ENCODE results near the gene KAT2B. TPM values are rescaled to one million over a fixed set of nuclear protein-coding genes. Genes with fewer than 3 reads are reported as not detected.

Gene KAT2B
- total RNA-seq, 2 donors from 2014 or later: 26.6 to 28.8 TPM

DNA sequence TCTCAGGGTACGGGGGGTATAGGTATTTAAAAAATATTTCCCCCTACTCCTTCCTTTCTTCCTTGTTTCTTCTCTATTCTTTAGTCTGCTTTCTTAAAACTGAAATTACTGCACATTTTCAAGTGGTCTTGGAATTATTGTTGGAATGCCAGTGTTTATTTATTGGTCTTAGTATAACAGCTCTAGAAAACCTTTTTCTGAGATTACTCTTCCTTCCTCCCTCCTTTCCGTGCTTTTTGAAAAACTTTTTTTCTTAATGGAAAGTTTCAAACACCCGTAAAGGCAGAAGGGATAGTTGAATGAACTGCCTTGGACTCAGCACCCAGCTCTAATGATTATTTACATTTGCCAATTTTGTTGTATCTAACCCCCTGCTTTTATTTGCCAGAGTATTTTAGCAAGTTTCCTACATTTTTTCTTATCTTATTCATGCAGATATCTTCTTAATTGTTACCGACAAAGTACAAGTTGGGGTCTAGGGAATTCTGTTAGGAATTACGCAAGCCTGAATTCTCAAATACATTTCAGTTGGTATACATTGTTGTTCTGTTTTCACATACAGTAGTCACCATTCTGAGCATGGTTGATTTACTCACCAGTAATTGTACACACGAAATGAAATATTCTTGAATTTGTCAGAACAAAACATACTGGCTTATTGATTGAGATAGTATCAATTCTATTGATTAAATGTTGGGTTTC is 36.2 kb downstream of the KAT2B start:
- ATAC-seq: no peak
- intact Hi-C loops (cut with DNase I, micrococcal nuclease): no loop called here
- DNase-seq: no peak

DNA sequence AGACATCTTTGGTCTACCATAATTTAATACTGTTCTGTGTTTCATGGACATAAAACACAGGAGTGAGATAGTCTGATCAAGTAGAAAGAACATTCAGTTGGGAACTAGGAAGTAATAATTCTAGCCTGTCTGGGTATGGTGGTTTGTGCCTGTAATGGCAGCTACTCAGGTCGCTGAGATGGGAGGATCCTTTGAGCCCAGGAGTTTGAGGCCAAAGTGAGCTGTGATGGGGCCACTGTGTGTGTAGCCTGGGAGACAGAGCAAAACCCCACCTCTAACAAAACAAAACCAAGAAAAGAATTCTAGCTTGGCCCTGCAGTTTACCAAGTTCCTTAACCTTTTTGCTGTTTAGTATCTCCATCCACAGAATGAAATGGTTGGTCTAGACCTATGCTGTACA is 36.8 kb downstream of the KAT2B start:
- intact Hi-C loops (cut with DNase I, micrococcal nuclease): no loop called here
- no peak for DNase-seq
- no peak for ATAC-seq

- ATAC-seq (no peak), DNase-seq (no peak)
- intact Hi-C loops (cut with DNase I, micrococcal nuclease): no loop called here
Measured at GRCh38 chr3:20078194-20078714, 38.0 kb downstream of the KAT2B start.

DNA sequence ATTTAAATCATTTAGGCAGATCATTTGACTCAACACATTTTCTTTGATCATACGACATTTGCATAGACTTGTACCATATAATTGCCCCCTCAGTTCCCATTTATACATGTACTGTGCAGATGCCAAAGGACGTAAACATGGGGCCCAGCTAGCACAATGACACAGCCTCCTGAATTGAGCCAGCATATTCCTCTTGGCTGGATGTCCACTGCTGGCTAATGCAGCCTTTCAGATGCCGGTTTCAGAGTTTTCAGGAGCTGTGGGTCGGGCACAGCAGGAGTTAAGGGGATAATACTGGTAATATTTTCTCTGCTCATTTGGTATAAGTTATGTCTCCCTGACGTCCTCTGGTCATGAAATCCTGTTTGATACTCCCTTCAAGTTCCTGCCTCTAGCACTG is 39.4 kb downstream of the KAT2B start:
- DNase-seq (no peak), ATAC-seq (no peak)
- intact Hi-C loops (cut with DNase I, micrococcal nuclease): no loop called here

- ATAC-seq: peak; percentile 89
- intact Hi-C loops (cut with DNase I, micrococcal nuclease): no loop called here
- peak; percentile 37 to 59 for DNase-seq
Measured at GRCh38 chr3:20080956-20081554, 40.8 kb downstream of the KAT2B start.

GRCh38 chr3:20083253-20083652 is 43.0 kb downstream of the KAT2B start:
- intact Hi-C loops (cut with DNase I, micrococcal nuclease): no loop called here
- DNase-seq (no peak), ATAC-seq (no peak)

DNA sequence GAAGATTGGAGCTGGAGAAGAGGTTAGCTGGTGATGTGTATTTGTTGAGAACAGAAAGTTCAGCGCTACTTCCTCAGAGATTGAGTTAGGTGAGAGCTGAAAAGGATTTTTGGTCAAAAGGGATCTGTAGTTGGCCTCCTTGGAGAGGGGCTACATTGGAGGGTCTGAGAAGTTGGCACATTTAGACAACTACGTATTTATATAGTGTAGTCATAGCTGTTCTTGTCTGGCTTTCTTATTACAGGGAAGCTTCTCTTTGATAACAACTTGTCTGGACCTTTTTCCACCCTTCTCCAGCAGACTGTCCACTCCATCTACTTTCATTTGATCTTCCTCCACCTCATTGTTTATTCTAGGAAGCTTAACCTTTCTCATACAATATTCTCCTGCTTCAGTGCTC is 43.7 kb downstream of the KAT2B start:
- ATAC-seq (no peak), DNase-seq (no peak)
- intact Hi-C loops (cut with DNase I, micrococcal nuclease): no loop called here

GRCh38 chr3:20091331-20092047 is 51.2 kb downstream of the KAT2B start:
- intact Hi-C loops (cut with DNase I, micrococcal nuclease): no loop called here
- ATAC-seq: no peak
- no peak for DNase-seq

GRCh38 chr3:20095470-20095869 is 55.2 kb downstream of the KAT2B start:
- intact Hi-C loops (cut with DNase I, micrococcal nuclease): no loop called here
- no peak for DNase-seq
- no peak for ATAC-seq

- DNase-seq (no peak), ATAC-seq (no peak)
- intact Hi-C loops (cut with DNase I, micrococcal nuclease): no loop called here
Measured at GRCh38 chr3:20096135-20096685, 56.0 kb downstream of the KAT2B start.

DNA sequence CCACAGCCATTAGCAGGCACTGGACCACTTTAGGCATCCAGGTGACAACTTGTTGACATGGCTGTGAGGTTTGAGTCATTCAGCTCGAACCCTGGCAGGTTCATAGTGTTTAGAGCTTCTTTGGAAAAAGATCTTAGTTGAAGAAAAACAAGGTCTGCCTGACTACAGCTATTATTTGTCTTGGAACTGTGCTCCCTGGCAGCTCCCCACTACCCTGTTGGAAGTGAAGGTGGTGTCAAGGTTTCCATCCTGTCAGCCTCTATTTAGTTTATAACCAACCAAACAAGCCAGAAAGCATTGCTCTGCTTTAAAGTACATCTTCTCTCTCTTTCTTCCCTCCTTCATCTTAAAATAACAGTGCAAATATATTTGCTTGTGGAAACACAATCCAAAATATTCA is 56.8 kb downstream of the KAT2B start:
- intact Hi-C loops (cut with DNase I, micrococcal nuclease): no loop called here
- ATAC-seq (no peak), DNase-seq (no peak)

DNA sequence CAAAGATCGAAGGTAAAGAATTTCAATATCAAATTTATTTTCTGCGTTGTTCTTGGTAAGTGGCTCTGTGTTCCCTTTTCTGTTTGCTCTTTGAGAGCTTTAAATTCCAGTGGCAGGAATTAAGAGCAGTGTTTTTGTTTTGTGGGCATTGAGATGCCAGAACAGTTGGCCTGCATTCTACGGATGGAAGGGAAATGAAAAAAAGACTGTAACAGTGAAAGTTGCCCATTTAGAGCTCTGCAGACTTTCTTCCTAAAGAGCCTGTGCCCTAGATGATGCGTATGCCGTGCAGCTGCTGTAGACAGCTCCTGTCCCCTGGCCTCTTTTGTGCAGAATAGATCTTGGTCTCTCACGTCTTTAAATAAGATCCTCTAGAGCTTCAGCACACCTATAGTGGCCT is 58.8 kb downstream of the KAT2B start:
- DNase-seq: no peak
- ATAC-seq: no peak
- intact Hi-C loops (cut with DNase I, micrococcal nuclease): no loop called here

GRCh38 chr3:20100151-20100550 is 59.9 kb downstream of the KAT2B start:
- DNase-seq (no peak), ATAC-seq (no peak)
- intact Hi-C loops (cut with DNase I, micrococcal nuclease): no loop called here

DNA sequence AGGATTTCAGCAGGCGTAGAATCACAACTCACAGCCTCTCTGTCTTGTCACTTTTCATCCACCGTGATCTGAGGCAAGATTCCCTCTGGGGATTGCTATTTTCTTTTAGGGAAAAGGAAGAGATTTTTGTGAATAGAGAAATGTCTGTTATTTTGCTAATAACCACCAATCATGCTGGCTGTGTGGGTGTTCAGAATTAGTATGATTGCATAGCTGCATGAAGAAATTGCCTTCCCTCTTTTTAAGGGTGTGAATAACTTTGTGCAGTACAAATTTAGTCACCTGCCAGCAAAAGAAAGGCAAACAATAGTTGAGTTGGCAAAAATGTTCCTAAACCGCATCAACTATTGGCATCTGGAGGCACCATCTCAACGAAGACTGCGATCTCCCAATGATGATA is 60.8 kb downstream of the KAT2B start:
- intact Hi-C loops (cut with DNase I, micrococcal nuclease): no loop called here
- no peak for ATAC-seq
- DNase-seq: no peak

- DNase-seq (no peak), ATAC-seq (no peak)
- intact Hi-C loops (cut with DNase I, micrococcal nuclease): no loop called here
Measured at GRCh38 chr3:20103731-20104130, 63.5 kb downstream of the KAT2B start.

DNA sequence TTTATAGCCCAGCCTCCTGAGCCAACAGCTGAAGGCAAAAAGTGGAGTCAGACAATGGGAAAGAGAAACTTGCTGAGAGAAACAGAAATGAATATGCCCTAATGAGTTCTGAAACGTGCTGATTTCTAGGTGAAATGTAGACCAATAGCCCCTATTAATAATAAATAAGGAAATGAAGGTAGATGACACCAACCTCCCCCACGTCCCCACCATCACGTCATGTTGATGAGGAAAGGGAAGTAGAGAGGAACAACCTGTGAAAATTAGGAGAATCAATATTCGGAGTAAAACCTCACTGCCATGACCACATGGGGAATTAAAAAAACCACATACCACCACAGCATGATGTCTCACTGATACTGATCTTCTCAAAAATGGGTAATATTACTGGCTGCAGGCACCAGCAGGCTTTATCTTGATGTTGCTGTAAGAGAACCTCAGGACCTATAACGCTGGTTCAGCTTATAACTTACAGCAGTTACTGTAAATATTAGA is 64.0 kb downstream of the KAT2B start:
- intact Hi-C loops (cut with DNase I, micrococcal nuclease): no loop called here
- ATAC-seq (no peak), DNase-seq (no peak)

GRCh38 chr3:20105513-20106280 is 65.5 kb downstream of the KAT2B start:
- no peak for DNase-seq
- ATAC-seq: no peak
- intact Hi-C loops (cut with DNase I, micrococcal nuclease): no loop called here

GRCh38 chr3:20107722-20108121 is 67.5 kb downstream of the KAT2B start:
- no peak for DNase-seq
- intact Hi-C loops (cut with DNase I, micrococcal nuclease): no loop called here
- no peak for ATAC-seq

GRCh38 chr3:20108869-20109268 is 68.6 kb downstream of the KAT2B start:
- intact Hi-C loops (cut with DNase I, micrococcal nuclease): no loop called here
- DNase-seq (no peak), ATAC-seq (no peak)
